K562 (cell line): Measurements from ENCODE around the gene GNAI3. TPM values are rescaled to one million over a fixed set of nuclear protein-coding genes. Genes with fewer than 3 reads are reported as not detected.

ENCODE experiments used
- ATAC-seq: fragments of 200-7000 bp; cut with Tn5 transposase; 3 replicates; pipeline ENCODE4 v1.9.1; 2020; ENCODE audit warnings: moderate library complexity
- BruUV-seq: library from RNA; stranded (reverse); fragments of 400-500 nt; replicated peaks from 2 replicates; lab custom pipeline; 2021; lab: Mats Ljungman, UMichigan
- CTCF ChIA-PET: fragments of 300-600 bp; formaldehyde crosslinking; extraction: SDS; loops from one replicate; lab custom pipeline; 2021; ENCODE audit warnings: low intra/inter-chr PET ratio; lab: Yijun Ruan, JAX
- POLR2A ChIA-PET: fragments of 300-600, 350-650 bp; sonication (Branson Sonifier 250); formaldehyde crosslinking; extraction: SDS; loops from one replicate; lab custom pipeline; 2021; ENCODE audit warnings: antibody characterized with exemption, inconsistent platforms; lab: Yijun Ruan, JAX
- DNase-seq, 4 experiments: peaks; one replicate each; pipeline versions ENCODE4 v3.0.0 to v3.0.0-alpha.2; 2011 to 2018; ENCODE audit warnings: low spot score in 3 of 4, mixed read lengths in 3 of 4; ENCODE audit errors: extremely low read depth in 1 of 4
- FAIRE-seq: peaks from 2 replicates; lab custom pipeline; 2011; peaks lifted over from hg19 to GRCh38; lab: Jason Lieb, UNC
- H2AFZ ChIP-seq: 2 replicates; pipeline ENCODE4 v1.6.0; 2011; ENCODE audit warnings: low read depth, low read length, control low read depth, inconsistent platforms
- H3K27ac ChIP-seq: fragments of 200-600 bp; 3 replicates; pipeline ENCODE4 v1.8.0; 2011; ENCODE audit warnings: low read depth, mild to moderate bottlenecking, control low read depth, inconsistent platforms, low read length, moderate library complexity, mixed read lengths; ENCODE audit errors: extremely low read depth
- H3K27me3 ChIP-seq, 2 experiments: fragments of 300-600 bp in 1 of 2; 2 replicates in 1 of 2; 3 replicates in 1 of 2; pipeline versions ENCODE4 v1.6.0 to v1.8.0; 2011; ENCODE audit warnings: inconsistent platforms in 2 of 2, low read length in 2 of 2, mild to moderate bottlenecking in 1 of 2, mixed read lengths in 1 of 2, moderate library complexity in 1 of 2; ENCODE audit not compliant: control insufficient read depth in 2 of 2, insufficient read depth in 2 of 2
- H3K36me3 ChIP-seq: fragments of 300-600 bp; 3 replicates; pipeline ENCODE4 v1.8.0; 2011; ENCODE audit warnings: mild to moderate bottlenecking, low read length, inconsistent platforms; ENCODE audit not compliant: control insufficient read depth, insufficient read depth
- H3K4me1 ChIP-seq, 2 experiments: fragments of 200-600 bp in 1 of 2; replicated peaks in 1 of 2; 2 replicates in 1 of 2; 3 replicates in 1 of 2; pipeline versions ENCODE4 v1.5.1 to v1.8.0; 2011; ENCODE audit warnings: inconsistent platforms in 2 of 2, low read length in 2 of 2, mild to moderate bottlenecking in 1 of 2, mixed read lengths in 1 of 2, moderate library complexity in 1 of 2; ENCODE audit not compliant: control insufficient read depth in 2 of 2, insufficient read depth in 2 of 2
- H3K4me2 ChIP-seq: 2 replicates; pipeline ENCODE4 v1.6.1; 2011; ENCODE audit warnings: low read length, control low read depth, inconsistent platforms, mixed read lengths; ENCODE audit not compliant: insufficient read depth
- H3K4me3 ChIP-seq: fragments of 200-600 bp; sonication (generic), shearing (Covaris generic); 2 replicates; pipeline ENCODE4 v1.5.1; 2016; ENCODE audit warnings: control low read depth, inconsistent platforms
- H3K79me2 ChIP-seq: fragments of 200-600 bp; 3 replicates; pipeline ENCODE4 v1.8.0; 2011; ENCODE audit warnings: low read length, inconsistent platforms; ENCODE audit not compliant: control insufficient read depth, insufficient read depth
- H3K9ac ChIP-seq, 2 experiments: 2 replicates each; pipeline versions ENCODE4 v1.6.0 to v1.6.1; 2011; ENCODE audit warnings: low read depth in 2 of 2, low read length in 2 of 2, control low read depth in 1 of 2, inconsistent platforms in 1 of 2, mild to moderate bottlenecking in 1 of 2, mixed read lengths in 1 of 2; ENCODE audit not compliant: insufficient read depth in 1 of 2
- H3K9me1 ChIP-seq: one replicate; pipeline ENCODE4 v1.6.0; 2011; ENCODE audit warnings: inconsistent platforms, mild to moderate bottlenecking, low read length, moderate library complexity; ENCODE audit not compliant: control insufficient read depth, insufficient read depth
- H3K9me3 ChIP-seq: replicated peaks from 2 replicates; pipeline ENCODE4 v1.5.1; 2011; ENCODE audit warnings: low read depth, low read length, inconsistent platforms; ENCODE audit not compliant: control insufficient read depth, insufficient read depth
- H4K20me1 ChIP-seq: replicated peaks from 2 replicates; pipeline ENCODE4 v1.6.1; 2011; ENCODE audit warnings: low read length, inconsistent platforms, mixed read lengths; ENCODE audit not compliant: control insufficient read depth, insufficient read depth
- ADNP ChIP-seq: fragments of 200-800 bp; sonication (Bioruptor generic); IDR thresholded peaks from 2 replicates; pipeline ENCODE4 v1.6.1; 2016; ENCODE audit warnings: missing genetic modification characterization, missing compliant biosample characterization
- BACH1 ChIP-seq: fragments of 200-800 bp; sonication (Bioruptor generic); IDR thresholded peaks from 2 replicates; pipeline ENCODE4 v1.6.1; 2016; ENCODE audit warnings: missing genetic modification characterization, missing compliant biosample characterization
- CHCHD3 ChIP-seq: fragments of 250-450 bp; sonication (Bioruptor Pico); IDR thresholded peaks from 2 replicates; pipeline ENCODE4 v2.1.2; 2022; ENCODE audit warnings: mild to moderate bottlenecking
- HDAC6 ChIP-seq: IDR thresholded peaks from 2 replicates; pipeline ENCODE4 v1.6.1; 2012; ENCODE audit warnings: low read depth, mild to moderate bottlenecking, control low read depth, inconsistent platforms, low read length, moderate library complexity
- MYNN ChIP-seq, 2 experiments: sonication (generic); formaldehyde crosslinking in 1 of 2; IDR thresholded peaks; 2 replicates each; pipeline versions ENCODE4 v1.5.0 to v1.6.1; 2016 to 2020; ENCODE audit warnings: antibody characterized with exemption in 1 of 2, missing genetic modification reagents in 1 of 2
- PTBP1 ChIP-seq: fragments of 200-400 bp; formaldehyde crosslinking; IDR thresholded peaks from 2 replicates; pipeline ENCODE4 v1.6.1; 2017; ENCODE audit warnings: low read depth, low read length
- SRSF7 ChIP-seq: fragments of 200-400 bp; formaldehyde crosslinking; optimal IDR thresholded peaks from 2 replicates; pipeline ENCODE3; 2017; ENCODE audit warnings: mild to moderate bottlenecking, low read depth, low read length
- STAG1 ChIP-seq: sonication (generic); formaldehyde crosslinking; IDR thresholded peaks from 2 replicates; pipeline ENCODE4 v1.5.0; 2020; ENCODE audit warnings: missing genetic modification reagents, borderline replicate concordance
- ZNF76 ChIP-seq: fragments of 250-450 bp; sonication (Bioruptor Pico); IDR thresholded peaks from 2 replicates; pipeline ENCODE4 v1.4.0; 2020; ENCODE audit warnings: mild to moderate bottlenecking, moderate library complexity, borderline replicate concordance
- WGBS: fragments of 100-300 bp; shearing (Covaris generic); methylation state at CpG from one replicate; pipeline ENCODE4 v1.1.6; 2016; ENCODE audit warnings: low coverage, mixed read lengths; ENCODE audit not compliant: insufficient coverage; ENCODE audit errors: missing lambda C conversion rate; 5-methylcytosine and 5-hydroxymethylcytosine counted together
- in situ Hi-C: fragments of 300-500 bp; cut with MboI; formaldehyde crosslinking; loops from 4 replicates; pipeline ENCODE4 v1.15.0; 2018; ENCODE audit warnings: inconsistent platforms, mixed read lengths
- intact Hi-C: fragments of 100-400 bp; cut with micrococcal nuclease; formaldehyde crosslinking; loops from 2 replicates; pipeline ENCODE4 v1.14.2; 2022
- polyA plus RNA-seq, 8 experiments: library from polyadenylated mRNA; depleted of rRNA in 4 of 8; stranded (reverse) in 5 of 8; unstranded in 3 of 8; fragments of >200 nt; fragmentation: Nextera tagmentation in 2 of 8; fragmentation: Illumina TruSeq in 1 of 8; extraction: Ambion mirVana in 2 of 8; extraction: Trizol in 1 of 8; gene quantifications; 2 replicates each; pipeline versions ENCODE4 v1.2.1 to v1.2.3, GENCODE V29; 2011 to 2014; ENCODE audit warnings: inconsistent platforms in 1 of 8, missing spikeins in 1 of 8
- total RNA-seq, 7 experiments: library from RNA; depleted of rRNA in 6 of 7; stranded (reverse); fragments of >200 nt in 6 of 7; fragmentation: Illumina TruSeq in 2 of 7; extraction: Trizol in 2 of 7; gene quantifications; 2 replicates each; pipeline versions ENCODE4 v1.2.1 to v1.2.3, GENCODE V29; 2011 to 2021; ENCODE audit warnings: low replicate concordance in 1 of 7
- TF ChIP-seq, protein P1 (sequence below): fragments of 250-450 bp; sonication (Bioruptor Pico); IDR thresholded peaks from 2 replicates; pipeline ENCODE4 v1.4.0; 2020; ENCODE audit warnings: mild to moderate bottlenecking, moderate library complexity
- TF ChIP-seq, protein P2 (sequence below): sonication (generic); formaldehyde crosslinking; IDR thresholded peaks from 2 replicates; pipeline ENCODE4 v1.8.0; 2022; ENCODE audit warnings: mild to moderate bottlenecking, missing genetic modification reagents
- TF ChIP-seq, protein P3 (sequence below): fragments of 450-650 bp; formaldehyde crosslinking; IDR thresholded peaks from 2 replicates; pipeline ENCODE4 v1.4.0; 2022; ENCODE audit warnings: missing genetic modification characterization

The GNAI3 gene
- total and polyA plus RNA-seq, 9 of the 15 experiments (the other 6 are each of a cell fraction or from before 2014, with no cell fraction given) = 6.3 to 13.2 (median 8.9) TPM

DNA sequence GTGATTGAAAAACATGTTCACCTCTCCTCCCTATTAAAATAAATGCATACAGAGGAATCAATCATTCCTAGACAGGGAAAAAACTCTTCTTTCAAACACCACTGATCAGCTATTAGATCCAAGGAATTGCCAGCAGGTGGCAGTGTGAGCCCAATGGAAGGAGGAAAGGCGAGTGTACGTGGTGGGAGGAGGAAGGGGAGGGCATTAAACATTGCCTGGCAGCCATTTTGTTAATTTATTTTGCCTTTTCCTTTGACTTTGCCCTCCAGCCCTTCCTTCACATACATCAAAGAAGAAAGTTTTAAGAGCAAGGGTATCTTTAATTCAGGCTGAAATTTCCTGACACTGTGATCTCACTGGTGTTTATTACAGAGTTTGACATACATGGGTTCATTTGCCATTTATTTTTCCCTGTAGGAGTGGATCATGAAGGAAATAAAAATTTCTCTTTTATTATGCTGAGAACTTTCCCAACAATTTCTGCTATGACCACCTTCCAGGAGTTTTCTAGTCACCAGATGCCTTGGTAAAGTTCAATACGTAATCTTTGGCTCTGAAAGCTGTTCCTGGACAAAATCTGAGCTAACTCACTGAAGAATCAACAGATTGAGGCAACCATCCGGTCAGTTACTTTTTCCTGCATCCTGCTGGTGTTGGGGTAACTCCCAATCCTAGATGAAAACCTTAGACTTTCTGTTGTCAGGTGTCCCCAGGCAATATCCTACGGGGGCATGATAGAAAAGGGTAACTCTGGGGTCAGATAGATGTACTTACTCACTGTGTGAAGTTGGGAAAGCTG, 1.9 kb upstream of the GNAI3 start:
- no peaks in the 10 kb centered on the region for H3K9me3 ChIP-seq
- peak; percentile 99 for FAIRE-seq
- peak overlapping the region; percentile 94 for H3K4me2 ChIP-seq
- BruUV-seq = no TSS peak
- WGBS = 3% methylated on average over 5 of the region's 5 CpGs
- H2AFZ ChIP-seq = peak overlapping the region; percentile 98
- peaks cover 3% of the 10 kb centered on the region; the same call in 2 of the 3 replicates for H3K36me3 ChIP-seq
- CTCF ChIA-PET = interaction anchor here (0.7 to 3.8 kb wide), 10 partner anchors 14 to 438 kb away, joined by 3 to 38 read pairs (median 4); partner anchors contain the start of gene AHCYL1
- intact Hi-C loops = loop anchor here (1.0 to 5.0 kb wide), 7 partner anchors 71 to 436 kb away; partner anchors contain the start of genes AHCYL1, AMPD2 and GNAT2
- peaks cover 0 to under 1% of the 10 kb centered on the region in 2 experiments; a peak in 1 of 5 replicates for H3K27me3 ChIP-seq
- peak; percentile 91 to 96 (median 94) for DNase-seq
- H4K20me1 ChIP-seq = peaks cover 5% of the 10 kb centered on the region; the same call in 1 of the 2 replicates
- peak overlapping the region; percentile 91 for H3K27ac ChIP-seq
- in situ Hi-C loops = loop anchor here (5.0 kb wide), 3 partner anchors 76 to 441 kb away; partner anchors contain the start of gene EPS8L3
- H3K9ac ChIP-seq = peak overlapping the region; percentile 2 to 95; a peak in 3 of 4 replicates
- peak; percentile 73 for ATAC-seq
- no peaks in the 10 kb centered on the region for H3K9me1 ChIP-seq
- peaks cover 50% of the 10 kb centered on the region for H3K79me2 ChIP-seq
- peak overlapping the region; percentile 94 for H3K4me3 ChIP-seq
- peaks cover 4 to 16% of the 10 kb centered on the region in 2 experiments for H3K4me1 ChIP-seq
- POLR2A ChIA-PET = interaction anchor here (0.5 to 2.4 kb wide), 28 partner anchors 8 to 566 kb away, joined by 3 to 9 read pairs (median 4); partner anchors contain the start of genes AMPD2, ATXN7L2, CYB561D1 and GNAT2
- TF ChIP-seq HDAC6 = no peak
- TF ChIP-seq, protein P1, sequence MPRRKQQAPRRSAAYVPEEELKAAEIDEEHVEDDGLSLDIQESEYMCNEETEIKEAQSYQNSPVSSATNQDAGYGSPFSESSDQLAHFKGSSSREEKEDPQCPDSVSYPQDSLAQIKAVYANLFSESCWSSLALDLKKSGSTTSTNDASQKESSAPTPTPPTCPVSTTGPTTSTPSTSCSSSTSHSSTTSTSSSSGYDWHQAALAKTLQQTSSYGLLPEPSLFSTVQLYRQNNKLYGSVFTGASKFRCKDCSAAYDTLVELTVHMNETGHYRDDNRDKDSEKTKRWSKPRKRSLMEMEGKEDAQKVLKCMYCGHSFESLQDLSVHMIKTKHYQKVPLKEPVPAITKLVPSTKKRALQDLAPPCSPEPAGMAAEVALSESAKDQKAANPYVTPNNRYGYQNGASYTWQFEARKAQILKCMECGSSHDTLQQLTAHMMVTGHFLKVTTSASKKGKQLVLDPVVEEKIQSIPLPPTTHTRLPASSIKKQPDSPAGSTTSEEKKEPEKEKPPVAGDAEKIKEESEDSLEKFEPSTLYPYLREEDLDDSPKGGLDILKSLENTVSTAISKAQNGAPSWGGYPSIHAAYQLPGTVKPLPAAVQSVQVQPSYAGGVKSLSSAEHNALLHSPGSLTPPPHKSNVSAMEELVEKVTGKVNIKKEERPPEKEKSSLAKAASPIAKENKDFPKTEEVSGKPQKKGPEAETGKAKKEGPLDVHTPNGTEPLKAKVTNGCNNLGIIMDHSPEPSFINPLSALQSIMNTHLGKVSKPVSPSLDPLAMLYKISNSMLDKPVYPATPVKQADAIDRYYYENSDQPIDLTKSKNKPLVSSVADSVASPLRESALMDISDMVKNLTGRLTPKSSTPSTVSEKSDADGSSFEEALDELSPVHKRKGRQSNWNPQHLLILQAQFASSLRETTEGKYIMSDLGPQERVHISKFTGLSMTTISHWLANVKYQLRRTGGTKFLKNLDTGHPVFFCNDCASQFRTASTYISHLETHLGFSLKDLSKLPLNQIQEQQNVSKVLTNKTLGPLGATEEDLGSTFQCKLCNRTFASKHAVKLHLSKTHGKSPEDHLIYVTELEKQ (CRISPR knock-in tag) = no peak
- no peak for TF ChIP-seq PTBP1
- no peak for TF ChIP-seq ZNF76
- TF ChIP-seq, protein P2, sequence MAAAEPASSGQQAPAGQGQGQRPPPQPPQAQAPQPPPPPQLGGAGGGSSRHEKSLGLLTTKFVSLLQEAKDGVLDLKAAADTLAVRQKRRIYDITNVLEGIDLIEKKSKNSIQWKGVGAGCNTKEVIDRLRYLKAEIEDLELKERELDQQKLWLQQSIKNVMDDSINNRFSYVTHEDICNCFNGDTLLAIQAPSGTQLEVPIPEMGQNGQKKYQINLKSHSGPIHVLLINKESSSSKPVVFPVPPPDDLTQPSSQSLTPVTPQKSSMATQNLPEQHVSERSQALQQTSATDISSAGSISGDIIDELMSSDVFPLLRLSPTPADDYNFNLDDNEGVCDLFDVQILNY (CRISPR knock-in tag) = no peak
- TF ChIP-seq STAG1 (CRISPR knock-in tag) = peak; percentile 26; the same call in 1 of the 2 replicates
- TF ChIP-seq, protein P3, sequence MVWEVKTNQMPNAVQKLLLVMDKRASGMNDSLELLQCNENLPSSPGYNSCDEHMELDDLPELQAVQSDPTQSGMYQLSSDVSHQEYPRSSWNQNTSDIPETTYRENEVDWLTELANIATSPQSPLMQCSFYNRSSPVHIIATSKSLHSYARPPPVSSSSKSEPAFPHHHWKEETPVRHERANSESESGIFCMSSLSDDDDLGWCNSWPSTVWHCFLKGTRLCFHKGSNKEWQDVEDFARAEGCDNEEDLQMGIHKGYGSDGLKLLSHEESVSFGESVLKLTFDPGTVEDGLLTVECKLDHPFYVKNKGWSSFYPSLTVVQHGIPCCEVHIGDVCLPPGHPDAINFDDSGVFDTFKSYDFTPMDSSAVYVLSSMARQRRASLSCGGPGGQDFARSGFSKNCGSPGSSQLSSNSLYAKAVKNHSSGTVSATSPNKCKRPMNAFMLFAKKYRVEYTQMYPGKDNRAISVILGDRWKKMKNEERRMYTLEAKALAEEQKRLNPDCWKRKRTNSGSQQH (CRISPR knock-in tag) = no peak
- TF ChIP-seq ADNP (tag) = no peak
- no peak for TF ChIP-seq CHCHD3 (CRISPR knock-in tag)
- TF ChIP-seq MYNN (IDR thresholded peaks at IDR 0.05) = 0 out of 2 replicates have a peak, but pooled peaks have one; percentile 37
- no peak for TF ChIP-seq MYNN (CRISPR knock-in tag; IDR thresholded peaks at IDR 0.05)
- TF ChIP-seq SRSF7 = no peak
- TF ChIP-seq BACH1 (tag) = peak; percentile 53; the same call in 1 of the 2 replicates
